Type B pancreatic cell (in vitro differentiated cells): ENCODE results near the gene NUMBL. TPM values are rescaled to one million over a fixed set of nuclear protein-coding genes. Genes with fewer than 3 reads are reported as not detected.
A peak's percentile ranks its signal among the peaks of the same experiment; 100 is the strongest.
"Not testable (repeated sequence)": the region's sequence is repeated elsewhere in the genome, so short reads cannot be mapped to it uniquely, and the experiment has no call there.

Source experiments
- DNase-seq: peaks from one replicate; pipeline ENCODE4 v3.0.0; 2021; ENCODE audit warnings: mixed read lengths; ENCODE audit not compliant: unreplicated experiment; ENCODE audit errors: extremely low spot score
- H3K27ac Mint-ChIP-seq: 2 replicates; pipeline ENCODE4 v1.8.0; 2021; ENCODE audit warnings: mild to moderate bottlenecking, mixed read lengths
- H3K27me3 Mint-ChIP-seq: 2 replicates; pipeline ENCODE4 v1.8.0; 2021; ENCODE audit warnings: mixed read lengths
- H3K36me3 Mint-ChIP-seq: 2 replicates; pipeline ENCODE4 v1.8.0; 2021; ENCODE audit warnings: mixed read lengths
- H3K4me1 Mint-ChIP-seq: one replicate; pipeline ENCODE4 v1.8.0; 2021; ENCODE audit warnings: mixed read lengths; ENCODE audit not compliant: unreplicated experiment
- H3K4me3 Mint-ChIP-seq: 2 replicates; pipeline ENCODE4 v1.8.0; 2021; ENCODE audit warnings: mild to moderate bottlenecking, mixed read lengths
- H3K9me3 Mint-ChIP-seq: 2 replicates; pipeline ENCODE4 v1.8.0; 2021; ENCODE audit warnings: mixed read lengths
- CTCF ChIP-seq: fragments of 200-600 bp; sonication (generic); conservative IDR thresholded peaks from 2 replicates; pipeline ENCODE4 v1.5.0; 2021; ENCODE audit warnings: antibody characterized with exemption, mild to moderate bottlenecking
- total RNA-seq: library from RNA; stranded (reverse); gene quantifications from 2 replicates; pipeline ENCODE4 v1.2.1, GENCODE V29; 2021; ENCODE audit warnings: low replicate concordance

The NUMBL gene
- total RNA-seq, 1 donor from 2014 or later: 28.9 TPM

GRCh38 chr19:40659116-40659515, 31.3 kb downstream of the NUMBL start:
- no peak for TF ChIP-seq CTCF
- Mint-ChIP-seq H3K4me3 (no peak overlapping the region), H3K4me1 (no peaks in the 10 kb centered on the region), H3K27me3 (no peaks in the 10 kb centered on the region), H3K27ac (no peak overlapping the region), H3K9me3 (no peaks in the 10 kb centered on the region), H3K36me3 (no peaks in the 10 kb centered on the region)
- no peak for DNase-seq

DNA sequence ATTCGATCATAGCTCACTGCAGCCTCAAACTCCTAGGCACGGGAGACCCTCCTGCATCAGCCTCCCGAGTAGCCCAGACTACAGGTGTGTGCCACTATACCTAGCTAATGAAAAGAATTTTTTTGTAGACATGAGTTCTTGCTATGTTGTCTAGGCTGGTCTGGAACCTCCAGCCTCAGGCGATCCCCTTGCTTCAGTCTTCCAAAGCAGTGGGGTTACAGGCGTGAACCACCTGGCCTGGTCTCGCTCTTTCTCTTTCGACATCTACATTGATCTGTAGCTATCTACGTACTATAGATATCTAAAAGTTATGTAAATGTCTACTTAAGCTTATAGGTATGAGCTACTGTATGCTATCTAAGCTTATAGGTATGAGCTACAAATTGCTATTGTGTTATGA, 32.4 kb downstream of the NUMBL start:
- Mint-ChIP-seq H3K27ac (no peak overlapping the region), H3K27me3 (no peaks in the 10 kb centered on the region), H3K4me1 (no peaks in the 10 kb centered on the region), H3K36me3 (no peaks in the 10 kb centered on the region), H3K4me3 (no peak overlapping the region), H3K9me3 (no peaks in the 10 kb centered on the region)
- no peak for DNase-seq
- no peak for TF ChIP-seq CTCF

GRCh38 chr19:40655684-40656083, 34.8 kb downstream of the NUMBL start:
- H3K27me3 Mint-ChIP-seq, DNase-seq, H3K36me3 Mint-ChIP-seq, H3K9me3 Mint-ChIP-seq, H3K4me1 Mint-ChIP-seq, H3K27ac Mint-ChIP-seq, H3K4me3 Mint-ChIP-seq: not testable (repeated sequence)

DNA sequence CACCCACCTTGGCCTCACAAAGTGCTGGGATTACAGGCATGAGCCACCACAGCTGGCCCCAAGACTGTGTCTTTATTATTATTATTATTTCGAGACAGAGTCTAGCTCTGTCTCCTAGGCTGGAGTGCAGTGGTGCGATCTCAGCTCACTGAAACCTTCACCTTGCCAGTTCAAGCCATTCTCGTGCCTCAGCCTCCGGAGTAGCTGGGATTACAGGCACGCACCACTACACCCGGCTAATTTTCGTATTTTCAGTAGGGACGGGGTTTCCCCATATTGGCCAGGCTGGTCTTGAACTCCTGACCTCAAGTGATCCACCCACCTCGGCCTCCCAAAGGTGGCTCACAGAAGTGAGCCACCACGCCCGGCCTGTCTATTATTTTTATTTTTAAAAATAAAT, 38.1 kb downstream of the NUMBL start:
- not testable (repeated sequence) for H3K4me3 Mint-ChIP-seq, H3K27me3 Mint-ChIP-seq, H3K9me3 Mint-ChIP-seq, DNase-seq, H3K36me3 Mint-ChIP-seq, H3K27ac Mint-ChIP-seq
- peaks cover 10% of the 10 kb centered on the region for H3K4me1 Mint-ChIP-seq

DNA sequence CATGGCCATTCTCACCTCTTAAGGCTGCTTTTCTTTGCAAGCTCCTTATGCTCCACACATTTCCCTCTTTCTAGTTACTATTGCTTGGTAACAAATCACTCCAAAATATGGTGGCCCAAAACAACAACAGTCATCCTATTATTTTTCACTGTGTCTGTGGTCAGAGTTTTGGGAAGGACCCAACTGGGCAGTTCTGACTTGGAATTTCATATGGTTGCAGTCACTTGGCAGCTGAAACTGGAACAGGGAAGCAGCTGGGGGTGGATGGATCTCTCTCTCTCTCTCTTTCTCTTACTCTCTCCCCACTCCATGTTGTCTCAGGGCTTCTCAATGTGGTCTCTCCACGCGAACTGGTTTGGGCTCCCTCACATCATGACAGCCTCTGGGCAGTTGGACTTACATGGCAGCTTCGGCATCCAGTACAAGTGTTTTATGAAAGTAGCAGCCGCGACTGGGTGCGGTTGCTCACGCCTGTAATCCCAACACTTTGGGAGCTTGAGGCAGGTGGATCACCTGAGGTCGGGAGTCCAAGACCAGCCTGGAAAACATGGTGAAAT, 39.6 kb downstream of the NUMBL start:
- Mint-ChIP-seq H3K36me3 (no peaks in the 10 kb centered on the region), H3K9me3 (peaks cover 4% of the 10 kb centered on the region), H3K27me3 (no peaks in the 10 kb centered on the region), H3K4me1 (peaks cover 20% of the 10 kb centered on the region), H3K4me3 (no peak overlapping the region), H3K27ac (no peak overlapping the region)
- DNase-seq: no peak
- TF ChIP-seq CTCF: no peak

- peaks cover 23% of the 10 kb centered on the region for H3K4me1 Mint-ChIP-seq
- not testable (repeated sequence) for H3K27me3 Mint-ChIP-seq, DNase-seq, H3K4me3 Mint-ChIP-seq, H3K9me3 Mint-ChIP-seq, H3K36me3 Mint-ChIP-seq, H3K27ac Mint-ChIP-seq
Measured at GRCh38 chr19:40649903-40650675, 40.4 kb downstream of the NUMBL start.

GRCh38 chr19:40646743-40647254, 43.7 kb downstream of the NUMBL start:
- Mint-ChIP-seq H3K27me3 (no peaks in the 10 kb centered on the region), H3K9me3 (peaks cover 4% of the 10 kb centered on the region), H3K27ac (peak overlapping the region; percentile 74), H3K4me3 (no peak overlapping the region), H3K36me3 (no peaks in the 10 kb centered on the region), H3K4me1 (peaks cover 23% of the 10 kb centered on the region)
- no peak for TF ChIP-seq CTCF
- no peak for DNase-seq
